GM18507 (cell line): Measurements from ENCODE around the gene DPH1.

Experiments
- DNase-seq: peaks from one replicate; pipeline ENCODE4 v3.0.0; 2011; ENCODE audit warnings: low read depth; ENCODE audit not compliant: insufficient read length; ENCODE audit errors: extremely low spot score
- FAIRE-seq: peaks from 2 replicates; lab custom pipeline; 2011; peaks lifted over from hg19 to GRCh38; lab: Jason Lieb, UNC

The DPH1 gene

DNA sequence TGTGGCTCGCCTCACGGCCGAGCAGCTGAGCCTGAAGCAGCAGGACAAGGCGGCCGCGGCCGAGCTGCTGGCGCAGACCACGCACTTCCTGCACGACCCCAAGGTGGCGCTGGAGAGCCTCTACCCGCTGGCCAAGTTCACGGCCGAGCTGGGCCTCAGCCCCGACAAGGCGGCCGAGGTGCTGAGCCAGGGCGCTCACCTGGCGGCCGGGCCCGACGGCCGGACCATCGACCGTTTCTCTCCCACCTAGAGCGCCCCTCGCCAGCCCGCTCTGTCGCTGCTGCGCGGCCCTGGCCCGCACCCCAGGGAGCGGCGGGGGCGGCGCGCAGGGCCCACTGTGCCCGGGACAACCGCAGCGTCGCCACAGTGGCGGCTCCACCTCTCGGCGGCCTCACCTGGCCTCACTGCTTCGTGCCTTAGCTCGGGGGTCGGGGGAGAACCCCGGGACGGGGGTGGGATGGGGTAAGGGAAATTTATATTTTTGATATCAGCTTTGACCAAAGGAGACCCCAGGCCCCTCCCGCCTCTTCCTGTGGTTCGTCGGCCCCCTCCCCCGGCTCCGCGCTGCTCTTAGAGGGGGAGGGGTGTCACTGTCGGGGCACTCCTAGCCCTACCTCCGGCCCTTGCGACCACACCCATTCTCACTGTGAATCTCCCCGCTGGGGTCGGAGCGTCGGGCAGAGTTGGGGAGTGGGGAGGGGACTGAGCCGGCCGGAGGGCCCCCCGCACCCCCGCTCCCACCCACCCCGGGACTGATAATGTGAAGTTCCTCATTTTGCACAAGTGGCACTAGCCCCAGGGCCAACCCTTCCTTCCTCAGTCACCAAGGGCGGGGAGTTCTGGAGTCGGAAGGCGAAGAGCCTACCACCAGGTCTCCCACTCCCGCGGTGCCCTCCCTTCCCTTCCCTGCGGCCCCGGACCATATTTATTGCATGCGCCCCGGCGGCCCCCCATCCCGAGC lies 28.9 kb downstream of the DPH1 start:
- FAIRE-seq (peak; percentile 71), DNase-seq (no peak)

DNA sequence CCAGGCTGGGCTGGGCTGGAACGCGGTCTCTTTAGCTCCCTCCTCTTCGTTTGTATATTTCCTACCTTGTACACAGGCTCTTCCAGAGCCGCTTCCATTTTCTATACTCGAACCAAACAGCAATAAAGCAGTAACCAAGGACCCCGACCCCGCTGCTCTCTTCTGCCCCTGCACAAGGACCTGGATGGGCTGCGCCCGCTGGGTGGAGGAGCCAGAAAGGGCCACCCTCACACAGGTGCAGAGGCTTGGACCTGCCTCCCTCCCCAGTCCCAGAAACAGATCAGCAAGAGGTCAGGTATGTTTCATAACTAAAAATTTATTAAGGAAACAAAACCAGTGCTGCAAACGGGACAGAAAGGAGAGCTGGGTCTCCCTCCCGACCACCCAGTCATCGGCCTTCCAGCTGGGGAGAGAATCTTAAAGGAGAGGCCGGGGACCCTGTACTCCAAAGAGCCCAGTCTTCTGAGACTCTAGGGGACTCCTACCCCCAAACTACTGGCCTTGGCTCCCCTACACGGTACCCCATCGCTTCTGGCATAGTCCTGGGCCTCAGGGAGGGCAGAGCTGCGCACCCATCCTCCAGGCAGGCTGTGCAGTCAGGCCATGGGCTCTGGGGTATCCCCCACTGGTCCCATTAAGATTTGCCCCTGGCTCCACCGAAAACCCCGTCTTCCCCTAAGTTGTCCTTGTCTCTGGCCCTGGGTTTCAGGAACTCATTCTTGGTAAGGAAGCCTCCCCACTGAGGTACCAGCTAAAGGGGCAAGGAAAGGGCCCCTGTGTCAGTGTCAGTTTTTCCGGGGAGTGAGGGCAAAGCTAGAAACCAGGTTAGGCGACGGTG lies 29.8 kb downstream of the DPH1 start:
- no peak for FAIRE-seq
- no peak for DNase-seq

DNA sequence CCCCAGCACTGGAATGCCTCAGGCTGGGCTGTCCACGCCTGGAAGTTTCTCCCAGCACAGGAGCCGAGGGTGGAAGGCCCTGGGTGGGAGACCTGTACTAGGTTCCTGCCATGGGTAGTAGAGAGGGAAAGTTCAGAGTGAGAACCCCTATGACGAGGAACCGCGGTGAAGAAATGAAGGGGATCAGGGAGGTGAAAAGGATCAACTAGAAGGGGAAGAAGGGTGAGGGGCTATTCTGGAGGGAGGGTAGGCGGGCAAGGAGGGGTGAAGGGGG lies 30.4 kb downstream of the DPH1 start:
- DNase-seq (no peak), FAIRE-seq (no peak)

DNA sequence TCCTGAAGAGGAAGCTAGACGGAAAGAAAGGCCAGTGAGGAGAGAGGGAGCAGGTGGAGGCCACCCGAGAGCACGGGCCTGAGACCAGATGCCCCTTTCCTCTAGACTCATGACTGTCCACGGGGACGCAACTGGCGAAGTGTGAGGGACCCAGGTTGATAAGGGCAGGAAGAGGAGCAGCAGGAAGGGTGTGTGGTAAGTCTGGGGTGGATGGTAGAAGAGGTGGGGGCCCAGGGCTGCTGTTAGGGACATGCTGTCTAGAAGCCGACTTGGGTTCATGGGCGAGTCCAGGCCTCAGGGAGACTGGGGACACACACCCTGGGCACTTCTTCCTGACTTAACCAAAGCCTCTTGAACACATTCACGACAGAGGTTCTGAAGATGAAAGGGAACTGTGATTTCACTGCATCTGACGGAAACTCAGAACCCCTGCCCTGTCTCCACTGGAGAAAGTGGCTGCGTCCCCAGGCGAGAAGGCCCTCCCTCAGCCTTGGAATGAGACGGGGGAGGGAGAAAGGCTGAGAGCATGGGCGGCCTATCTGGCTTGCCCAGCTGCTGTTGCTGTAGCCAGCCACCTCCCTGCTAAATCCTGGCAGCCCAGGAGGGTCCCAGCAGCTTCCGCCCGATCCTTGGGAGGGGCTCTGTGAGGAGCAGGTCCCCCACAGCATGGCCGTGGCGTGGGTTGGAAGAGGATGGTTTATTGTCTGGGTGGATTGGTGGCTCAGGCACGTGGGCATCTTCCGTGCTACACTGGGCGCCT lies 30.9 kb downstream of the DPH1 start:
- DNase-seq = no peak
- FAIRE-seq = no peak

GRCh38 chr17:2061441-2061958 lies 31.5 kb downstream of the DPH1 start:
- DNase-seq (no peak), FAIRE-seq (no peak)

GRCh38 chr17:2062571-2063183 lies 32.7 kb downstream of the DPH1 start:
- no peak for FAIRE-seq

DNA sequence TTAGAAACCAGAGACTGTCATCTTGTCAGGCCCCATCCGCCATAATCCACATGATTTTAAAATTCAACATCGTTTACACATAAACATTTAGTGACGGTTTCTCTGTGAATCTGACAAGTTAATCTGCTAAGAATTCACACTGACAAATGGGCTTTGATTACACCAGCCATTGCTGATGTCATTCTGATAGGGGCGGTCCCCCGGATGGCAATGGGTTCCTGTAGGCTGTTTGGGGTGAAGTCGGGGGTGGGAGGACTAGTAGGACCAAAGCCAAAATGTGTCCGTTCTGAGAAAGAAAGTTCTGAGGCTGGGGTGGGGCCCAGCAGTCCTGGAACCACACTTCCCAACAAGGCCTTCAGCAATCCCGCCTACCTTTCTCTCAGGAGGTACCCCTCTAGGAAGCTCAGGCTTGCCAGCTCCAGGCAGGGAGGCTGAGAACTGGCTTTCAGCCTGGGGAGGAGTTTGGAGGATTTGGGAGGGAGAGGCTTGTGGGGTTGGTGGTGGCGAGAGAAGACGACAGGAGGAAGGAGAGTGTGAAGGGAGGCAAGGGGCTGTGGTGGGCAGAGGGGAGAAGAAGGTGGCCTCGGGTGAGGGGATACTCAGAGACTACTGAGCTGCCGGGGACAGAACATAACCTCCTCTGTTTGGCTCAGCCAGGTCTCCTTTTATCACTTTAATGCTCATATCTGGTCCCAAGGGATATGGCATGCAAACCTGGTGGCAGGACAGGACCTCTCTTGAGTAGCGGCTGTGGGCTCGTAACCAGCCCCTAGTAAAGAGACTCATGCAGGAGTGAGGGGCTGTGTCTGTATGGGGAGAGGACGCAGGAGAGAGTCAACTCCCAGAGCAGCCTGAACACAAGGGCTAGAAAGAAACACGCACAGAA lies 33.6 kb downstream of the DPH1 start:
- DNase-seq = no peak

More at GRCh38 chr17:2062571-2063183, 32.7 kb downstream of the DPH1 start:
- DNase-seq = no peak

DNA sequence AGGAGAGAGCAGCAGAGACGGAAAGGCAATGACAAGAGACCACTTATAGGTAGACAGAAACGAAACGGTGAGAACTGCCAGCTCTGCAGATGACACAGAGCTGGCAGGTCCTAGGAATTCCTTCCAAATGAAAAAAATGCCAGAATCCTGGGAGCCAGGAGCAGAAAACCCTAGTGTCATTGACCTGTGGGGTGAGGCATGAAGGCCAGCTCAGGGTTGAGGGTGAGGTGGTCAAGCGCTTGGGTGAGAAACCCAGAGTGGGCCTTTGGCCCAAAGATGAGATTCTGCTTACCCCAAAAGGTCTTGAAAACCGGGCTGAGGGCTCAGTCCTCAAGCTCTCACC lies 34.2 kb downstream of the DPH1 start:
- FAIRE-seq (peak; percentile 5), DNase-seq (no peak)

More for the DNA sequence above, 33.6 kb downstream of the DPH1 start:
- no peak for FAIRE-seq

DNA sequence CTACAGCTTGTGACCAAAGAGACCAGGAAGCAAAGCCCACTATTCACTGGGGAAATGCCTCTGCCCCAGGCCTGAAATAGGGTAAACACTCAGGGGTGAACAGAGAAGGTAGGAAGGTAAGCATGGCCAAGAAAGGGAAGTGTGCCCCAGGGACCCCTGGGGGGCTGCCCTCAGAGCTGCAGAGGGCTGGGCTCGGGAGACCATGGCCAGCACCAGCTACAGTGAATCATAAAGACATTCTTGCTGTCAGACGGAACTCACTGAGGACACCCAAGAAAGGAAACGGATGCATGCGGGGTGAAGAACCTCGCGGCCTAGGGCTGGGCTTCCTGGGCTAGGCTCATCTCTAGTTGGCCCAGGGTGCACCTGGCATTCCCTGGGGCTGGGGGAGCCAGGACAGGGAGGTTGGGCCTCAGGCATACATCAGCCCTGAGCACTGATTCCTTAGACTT lies 34.6 kb downstream of the DPH1 start:
- peak; percentile 70 for FAIRE-seq
- no peak for DNase-seq

DNA sequence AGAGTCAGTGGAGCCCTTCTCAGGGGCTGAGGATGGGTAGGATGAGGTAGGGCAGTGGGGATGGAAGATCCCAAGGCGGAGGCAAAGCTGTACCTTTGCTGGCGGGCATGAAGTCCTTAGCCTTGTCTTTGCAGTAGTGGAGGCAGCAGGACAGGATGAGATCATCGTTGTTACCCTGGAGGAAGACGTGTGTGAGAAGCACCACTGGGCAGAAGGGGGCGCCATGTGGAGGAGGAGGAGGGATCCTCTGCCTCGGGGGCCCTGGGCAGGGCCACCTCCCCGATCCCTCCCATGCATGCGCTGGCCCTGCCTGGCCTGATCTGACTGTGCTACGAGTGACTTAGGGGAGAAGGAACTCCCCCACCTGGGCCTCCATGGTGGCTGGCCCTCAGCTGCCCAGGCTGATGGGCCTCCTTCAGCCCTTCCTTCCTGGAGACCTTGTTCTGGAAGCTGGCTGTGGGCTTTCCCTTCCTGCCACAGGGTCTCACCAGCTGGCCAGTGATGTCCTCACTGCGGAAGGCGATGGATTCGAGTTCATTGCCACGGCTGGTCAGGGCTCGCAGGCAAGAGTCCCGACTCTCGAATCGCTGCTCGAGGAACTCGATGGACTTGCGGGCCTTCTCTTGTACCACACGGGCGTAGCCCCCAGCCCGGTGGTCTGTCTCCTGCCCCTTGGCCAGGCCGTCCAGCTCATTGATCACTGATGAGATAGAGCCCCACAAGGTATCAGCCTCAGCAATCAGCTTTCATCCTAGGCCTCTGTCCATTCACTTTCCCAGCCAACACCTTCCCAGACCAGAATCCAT lies 35.2 kb downstream of the DPH1 start:
- FAIRE-seq = no peak

GRCh38 chr17:2065949-2066400 lies 36.0 kb downstream of the DPH1 start:
- DNase-seq (no peak), FAIRE-seq (no peak)

More for the DNA sequence above, 35.2 kb downstream of the DPH1 start:
- DNase-seq = no peak

- no peak for DNase-seq
- no peak for FAIRE-seq
These were observed 37.2 kb downstream of the DPH1 start for GRCh38 chr17:2067048-2067561.

DNA sequence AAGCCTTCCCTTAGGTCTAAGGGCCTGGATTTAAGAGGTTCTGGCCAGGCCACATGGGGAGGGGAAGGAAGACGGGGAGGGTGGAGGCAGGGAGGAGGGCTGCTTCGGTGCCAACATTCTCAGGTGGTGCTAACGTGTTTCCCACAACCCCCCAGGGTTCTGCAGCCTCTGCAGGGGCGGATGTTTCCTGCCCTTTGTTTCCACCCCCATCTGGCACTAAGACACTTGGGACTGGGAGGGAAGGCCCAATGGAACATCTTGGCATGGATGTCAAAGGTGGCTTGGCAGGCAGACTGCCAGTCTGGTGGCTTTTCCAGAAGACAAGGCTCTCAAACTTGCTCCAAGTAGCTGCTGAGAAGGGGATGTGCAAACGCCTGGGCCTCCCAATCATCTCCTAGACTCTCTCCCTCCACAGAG lies 37.7 kb downstream of the DPH1 start:
- FAIRE-seq (no peak), DNase-seq (no peak)

DNA sequence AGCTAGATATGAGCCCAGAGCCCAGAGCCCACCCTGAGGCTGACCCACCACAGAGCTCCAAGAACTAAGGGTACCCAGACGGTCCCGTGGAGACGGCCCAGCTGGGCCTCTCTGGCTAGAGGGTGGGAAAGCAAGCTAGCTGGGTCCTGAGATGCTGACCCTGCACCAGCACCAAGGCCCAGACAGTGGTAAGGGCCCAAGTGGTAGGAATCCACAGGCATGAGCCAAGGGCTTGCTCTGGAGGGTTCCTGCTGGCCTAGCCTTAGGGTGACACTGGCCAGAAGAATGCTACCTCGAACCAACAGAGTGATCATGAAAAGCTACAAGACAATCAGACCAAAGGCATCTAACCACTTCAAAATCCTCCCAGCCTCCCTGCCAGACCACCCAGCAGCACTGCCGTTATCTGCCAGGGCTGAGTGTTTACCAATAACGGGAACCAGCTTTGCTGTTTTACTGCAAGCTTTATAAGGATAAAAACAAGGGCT lies 38.1 kb downstream of the DPH1 start:
- no peak for DNase-seq
- no peak for FAIRE-seq

- FAIRE-seq = no peak
- no peak for DNase-seq
These were observed 38.6 kb downstream of the DPH1 start for GRCh38 chr17:2068519-2069051.

DNA sequence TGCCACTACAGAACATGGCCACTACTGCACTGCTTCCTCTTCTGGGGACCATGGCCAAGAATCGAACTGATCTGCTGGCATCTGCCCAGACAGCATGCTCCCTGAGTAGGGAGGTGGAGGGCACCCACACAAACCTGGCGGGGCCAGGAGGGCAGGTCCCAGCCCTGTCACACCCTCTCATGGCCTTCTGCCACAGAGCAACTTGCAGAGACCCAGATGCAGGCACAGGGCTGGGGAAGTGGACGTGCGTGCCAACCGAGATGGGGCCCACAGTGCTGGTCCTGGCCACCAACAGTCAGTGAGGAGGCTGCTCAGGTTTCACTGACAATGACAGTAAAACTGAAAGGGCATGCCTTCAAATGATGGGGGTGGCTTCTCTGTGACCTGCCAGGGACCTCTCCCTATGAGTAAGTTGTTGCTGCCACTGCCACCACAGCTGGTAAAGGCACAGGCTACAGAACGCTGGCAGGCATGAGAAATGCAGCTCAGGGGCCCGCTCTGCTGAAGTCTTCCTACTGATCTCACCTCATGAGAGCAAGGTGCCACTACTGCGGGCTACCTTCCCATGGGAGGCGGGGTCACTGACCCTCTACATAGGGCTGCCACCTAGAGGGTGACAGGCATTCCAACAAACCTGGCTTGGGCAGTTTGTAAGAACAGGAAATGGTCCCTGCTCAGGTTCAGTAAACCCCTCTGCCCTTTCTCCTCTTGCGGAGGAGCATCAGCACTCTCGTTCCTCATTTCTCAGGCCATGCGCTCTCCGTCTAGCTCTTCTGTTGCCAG lies 40.5 kb downstream of the DPH1 start:
- FAIRE-seq (peak; percentile 97), DNase-seq (no peak)
